ENCODE data around the gene SERPINB10.

Gene SERPINB10

GRCh38 chr18:63969942-63970808 is 62.4 kb downstream of the SERPINB10 start, which contains the start of gene SERPINB8 (continued):
- TF ChIP-seq HIC1 (tag by site-specific recombination; IDR thresholded peaks at IDR 0.05) (no peak; the same call in 1 of the 2 replicates), ZNF394 (tag by site-specific recombination; IDR thresholded peaks at IDR 0.05; ENCODE audit: borderline replicate concordance) (peak; percentile 36; the same call in 1 of the 2 replicates), GFI1B (tag by site-specific recombination; IDR thresholded peaks at IDR 0.05) (0 out of 2 replicates have a peak, but pooled peaks have one; percentile 11), KLF16 (tag by site-specific recombination; IDR thresholded peaks at IDR 0.05) (peak; percentile 41; the same call in 1 of the 2 replicates), ZBTB49 (tag by site-specific recombination; IDR thresholded peaks at IDR 0.05; ENCODE audit: low read depth) (no peak), MYNN (tag by site-specific recombination; IDR thresholded peaks at IDR 0.05; ENCODE audit: borderline replicate concordance) (no peak), GLIS1 (tag by site-specific recombination; IDR thresholded peaks at IDR 0.05) (peak; percentile 97), ZNF600 (tag by site-specific recombination; IDR thresholded peaks at IDR 0.05) (no peak), ZNF707 (tag by site-specific recombination; IDR thresholded peaks at IDR 0.05) (no peak), ZNF521 (tag by site-specific recombination; IDR thresholded peaks at IDR 0.05) (no peak), ZNF433 (tag by site-specific recombination; IDR thresholded peaks at IDR 0.05; ENCODE audit: low read depth) (no peak), ZNF280D (tag by site-specific recombination; IDR thresholded peaks at IDR 0.05) (0 out of 2 replicates have a peak, but pooled peaks have one; percentile 55), IKZF3 (tag by site-specific recombination; IDR thresholded peaks at IDR 0.05) (peak; percentile 86)
- TF ChIP-seq, protein P1, sequence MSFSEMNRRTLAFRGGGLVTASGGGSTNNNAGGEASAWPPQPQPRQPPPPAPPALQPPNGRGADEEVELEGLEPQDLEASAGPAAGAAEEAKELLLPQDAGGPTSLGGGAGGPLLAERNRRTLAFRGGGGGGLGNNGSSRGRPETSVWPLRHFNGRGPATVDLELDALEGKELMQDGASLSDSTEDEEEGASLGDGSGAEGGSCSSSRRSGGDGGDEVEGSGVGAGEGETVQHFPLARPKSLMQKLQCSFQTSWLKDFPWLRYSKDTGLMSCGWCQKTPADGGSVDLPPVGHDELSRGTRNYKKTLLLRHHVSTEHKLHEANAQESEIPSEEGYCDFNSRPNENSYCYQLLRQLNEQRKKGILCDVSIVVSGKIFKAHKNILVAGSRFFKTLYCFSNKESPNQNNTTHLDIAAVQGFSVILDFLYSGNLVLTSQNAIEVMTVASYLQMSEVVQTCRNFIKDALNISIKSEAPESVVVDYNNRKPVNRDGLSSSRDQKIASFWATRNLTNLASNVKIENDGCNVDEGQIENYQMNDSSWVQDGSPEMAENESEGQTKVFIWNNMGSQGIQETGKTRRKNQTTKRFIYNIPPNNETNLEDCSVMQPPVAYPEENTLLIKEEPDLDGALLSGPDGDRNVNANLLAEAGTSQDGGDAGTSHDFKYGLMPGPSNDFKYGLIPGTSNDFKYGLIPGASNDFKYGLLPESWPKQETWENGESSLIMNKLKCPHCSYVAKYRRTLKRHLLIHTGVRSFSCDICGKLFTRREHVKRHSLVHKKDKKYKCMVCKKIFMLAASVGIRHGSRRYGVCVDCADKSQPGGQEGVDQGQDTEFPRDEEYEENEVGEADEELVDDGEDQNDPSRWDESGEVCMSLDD (tag by site-specific recombination; IDR thresholded peaks at IDR 0.05): peak; percentile 43
- TF ChIP-seq, protein P2, sequence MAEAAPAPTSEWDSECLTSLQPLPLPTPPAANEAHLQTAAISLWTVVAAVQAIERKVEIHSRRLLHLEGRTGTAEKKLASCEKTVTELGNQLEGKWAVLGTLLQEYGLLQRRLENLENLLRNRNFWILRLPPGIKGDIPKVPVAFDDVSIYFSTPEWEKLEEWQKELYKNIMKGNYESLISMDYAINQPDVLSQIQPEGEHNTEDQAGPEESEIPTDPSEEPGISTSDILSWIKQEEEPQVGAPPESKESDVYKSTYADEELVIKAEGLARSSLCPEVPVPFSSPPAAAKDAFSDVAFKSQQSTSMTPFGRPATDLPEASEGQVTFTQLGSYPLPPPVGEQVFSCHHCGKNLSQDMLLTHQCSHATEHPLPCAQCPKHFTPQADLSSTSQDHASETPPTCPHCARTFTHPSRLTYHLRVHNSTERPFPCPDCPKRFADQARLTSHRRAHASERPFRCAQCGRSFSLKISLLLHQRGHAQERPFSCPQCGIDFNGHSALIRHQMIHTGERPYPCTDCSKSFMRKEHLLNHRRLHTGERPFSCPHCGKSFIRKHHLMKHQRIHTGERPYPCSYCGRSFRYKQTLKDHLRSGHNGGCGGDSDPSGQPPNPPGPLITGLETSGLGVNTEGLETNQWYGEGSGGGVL (tag by site-specific recombination; IDR thresholded peaks at IDR 0.05): peak; percentile 90
- TF ChIP-seq, protein P3, sequence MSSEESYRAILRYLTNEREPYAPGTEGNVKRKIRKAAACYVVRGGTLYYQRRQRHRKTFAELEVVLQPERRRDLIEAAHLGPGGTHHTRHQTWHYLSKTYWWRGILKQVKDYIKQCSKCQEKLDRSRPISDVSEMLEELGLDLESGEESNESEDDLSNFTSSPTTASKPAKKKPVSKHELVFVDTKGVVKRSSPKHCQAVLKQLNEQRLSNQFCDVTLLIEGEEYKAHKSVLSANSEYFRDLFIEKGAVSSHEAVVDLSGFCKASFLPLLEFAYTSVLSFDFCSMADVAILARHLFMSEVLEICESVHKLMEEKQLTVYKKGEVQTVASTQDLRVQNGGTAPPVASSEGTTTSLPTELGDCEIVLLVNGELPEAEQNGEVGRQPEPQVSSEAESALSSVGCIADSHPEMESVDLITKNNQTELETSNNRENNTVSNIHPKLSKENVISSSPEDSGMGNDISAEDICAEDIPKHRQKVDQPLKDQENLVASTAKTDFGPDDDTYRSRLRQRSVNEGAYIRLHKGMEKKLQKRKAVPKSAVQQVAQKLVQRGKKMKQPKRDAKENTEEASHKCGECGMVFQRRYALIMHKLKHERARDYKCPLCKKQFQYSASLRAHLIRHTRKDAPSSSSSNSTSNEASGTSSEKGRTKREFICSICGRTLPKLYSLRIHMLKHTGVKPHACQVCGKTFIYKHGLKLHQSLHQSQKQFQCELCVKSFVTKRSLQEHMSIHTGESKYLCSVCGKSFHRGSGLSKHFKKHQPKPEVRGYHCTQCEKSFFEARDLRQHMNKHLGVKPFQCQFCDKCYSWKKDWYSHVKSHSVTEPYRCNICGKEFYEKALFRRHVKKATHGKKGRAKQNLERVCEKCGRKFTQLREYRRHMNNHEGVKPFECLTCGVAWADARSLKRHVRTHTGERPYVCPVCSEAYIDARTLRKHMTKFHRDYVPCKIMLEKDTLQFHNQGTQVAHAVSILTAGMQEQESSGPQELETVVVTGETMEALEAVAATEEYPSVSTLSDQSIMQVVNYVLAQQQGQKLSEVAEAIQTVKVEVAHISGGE (tag by site-specific recombination; conservative IDR thresholded peaks at IDR 0.05; ENCODE audit: low read depth): peak; percentile 60
- TF ChIP-seq, protein P4, sequence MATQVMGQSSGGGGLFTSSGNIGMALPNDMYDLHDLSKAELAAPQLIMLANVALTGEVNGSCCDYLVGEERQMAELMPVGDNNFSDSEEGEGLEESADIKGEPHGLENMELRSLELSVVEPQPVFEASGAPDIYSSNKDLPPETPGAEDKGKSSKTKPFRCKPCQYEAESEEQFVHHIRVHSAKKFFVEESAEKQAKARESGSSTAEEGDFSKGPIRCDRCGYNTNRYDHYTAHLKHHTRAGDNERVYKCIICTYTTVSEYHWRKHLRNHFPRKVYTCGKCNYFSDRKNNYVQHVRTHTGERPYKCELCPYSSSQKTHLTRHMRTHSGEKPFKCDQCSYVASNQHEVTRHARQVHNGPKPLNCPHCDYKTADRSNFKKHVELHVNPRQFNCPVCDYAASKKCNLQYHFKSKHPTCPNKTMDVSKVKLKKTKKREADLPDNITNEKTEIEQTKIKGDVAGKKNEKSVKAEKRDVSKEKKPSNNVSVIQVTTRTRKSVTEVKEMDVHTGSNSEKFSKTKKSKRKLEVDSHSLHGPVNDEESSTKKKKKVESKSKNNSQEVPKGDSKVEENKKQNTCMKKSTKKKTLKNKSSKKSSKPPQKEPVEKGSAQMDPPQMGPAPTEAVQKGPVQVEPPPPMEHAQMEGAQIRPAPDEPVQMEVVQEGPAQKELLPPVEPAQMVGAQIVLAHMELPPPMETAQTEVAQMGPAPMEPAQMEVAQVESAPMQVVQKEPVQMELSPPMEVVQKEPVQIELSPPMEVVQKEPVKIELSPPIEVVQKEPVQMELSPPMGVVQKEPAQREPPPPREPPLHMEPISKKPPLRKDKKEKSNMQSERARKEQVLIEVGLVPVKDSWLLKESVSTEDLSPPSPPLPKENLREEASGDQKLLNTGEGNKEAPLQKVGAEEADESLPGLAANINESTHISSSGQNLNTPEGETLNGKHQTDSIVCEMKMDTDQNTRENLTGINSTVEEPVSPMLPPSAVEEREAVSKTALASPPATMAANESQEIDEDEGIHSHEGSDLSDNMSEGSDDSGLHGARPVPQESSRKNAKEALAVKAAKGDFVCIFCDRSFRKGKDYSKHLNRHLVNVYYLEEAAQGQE (tag by site-specific recombination; IDR thresholded peaks at IDR 0.05): no peak

Measured in HEK293 (cell line).